Activated B cell treated with CpG ODN at 0.5 μM for 24 hours (primary cell): ENCODE results near the gene MRM2. TPM values are rescaled to one million over a fixed set of nuclear protein-coding genes. Genes with fewer than 3 reads are reported as not detected.

ENCODE experiments used
- ATAC-seq: fragments of 200-7000 bp; cut with Tn5 transposase; one replicate; pipeline ENCODE4 v1.10.0; 2021; ENCODE audit warnings: low read depth, mild to moderate bottlenecking, moderate library complexity
- CTCF ChIA-PET: fragments of 350-600 bp; sonication (Branson Sonifier 250); formaldehyde crosslinking; loops from one replicate; lab custom pipeline; 2021; ENCODE audit warnings: antibody characterized with exemption; lab: Charles Lee
- POLR2A ChIA-PET: fragments of 350-600 bp; sonication (Branson Sonifier 250); formaldehyde crosslinking; loops from one replicate; lab custom pipeline; 2021; ENCODE audit warnings: antibody characterized with exemption; lab: Charles Lee
- DNase-seq: peaks from one replicate; pipeline ENCODE4 v3.0.0; 2022
- H3K27ac Mint-ChIP-seq: one replicate; pipeline ENCODE4 v1.8.0; 2020; ENCODE audit warnings: mixed read lengths
- H3K27me3 Mint-ChIP-seq: one replicate; pipeline ENCODE4 v1.8.0; 2021; ENCODE audit warnings: mixed read lengths
- H3K36me3 Mint-ChIP-seq: one replicate; pipeline ENCODE4 v1.8.0; 2021; ENCODE audit warnings: low read depth, mixed read lengths
- H3K4me1 Mint-ChIP-seq: one replicate; pipeline ENCODE4 v1.8.0; 2021; ENCODE audit warnings: mixed read lengths
- H3K4me3 Mint-ChIP-seq: one replicate; pipeline ENCODE4 v1.8.0; 2020; ENCODE audit warnings: mild to moderate bottlenecking, mixed read lengths
- H3K9me3 Mint-ChIP-seq: one replicate; pipeline ENCODE4 v1.8.0; 2020; ENCODE audit warnings: mixed read lengths
- intact Hi-C: fragments of 100-400 bp; cut with micrococcal nuclease; formaldehyde crosslinking; loops from one replicate; pipeline ENCODE4 v1.15.1; 2024
- total RNA-seq: library from RNA; stranded (reverse); gene quantifications from 2 replicates; pipeline ENCODE4 v1.2.3, GENCODE V29; 2022
- TF ChIP-seq, protein P1 (sequence below): fragments of 200-600 bp; IDR thresholded peaks from one replicate; pipeline ENCODE4 v1.8.0; 2022; ENCODE audit warnings: antibody characterized with exemption, mild to moderate bottlenecking

The MRM2 gene
- total RNA-seq, 1 donor from 2014 or later, result 35.3 TPM

DNA sequence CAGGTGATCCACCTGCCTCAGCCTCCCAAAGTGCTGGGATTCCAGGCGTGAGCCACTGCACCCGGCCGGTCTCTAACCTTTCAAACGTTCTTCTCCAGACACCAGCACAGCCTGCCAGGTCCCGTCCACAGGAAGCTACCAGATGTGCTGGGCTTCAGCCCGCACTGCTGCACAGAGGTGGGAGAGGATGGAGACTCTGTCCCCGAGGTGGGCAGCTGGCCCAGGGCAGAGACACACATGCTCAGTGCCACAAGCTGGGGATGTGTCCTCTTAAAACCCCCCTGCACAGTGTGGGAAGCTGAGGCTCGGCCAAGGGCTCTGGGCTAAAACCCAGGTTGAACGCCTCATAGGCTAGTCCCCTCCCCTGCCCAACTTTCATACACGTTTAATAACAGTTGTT lies 9.4 kb upstream of the MRM2 start:
- POLR2A ChIA-PET, result interaction anchor here (0.5 to 1.4 kb wide), 4 partner anchors 9 to 103 kb away, joined by 3 to 9 read pairs (median 4); partner anchors contain the start of genes EIF3B, MRM2 and NUDT1
- Mint-ChIP-seq H3K4me3 (no peak overlapping the region), H3K4me1 (peaks cover 42% of the 10 kb centered on the region), H3K36me3 (peaks cover 45% of the 10 kb centered on the region), H3K9me3 (no peaks in the 10 kb centered on the region), H3K27ac (no peak overlapping the region), H3K27me3 (no peaks in the 10 kb centered on the region)
- CTCF ChIA-PET, result no interaction called here
- no peak for DNase-seq
- no peak for ATAC-seq
- TF ChIP-seq, protein P1, sequence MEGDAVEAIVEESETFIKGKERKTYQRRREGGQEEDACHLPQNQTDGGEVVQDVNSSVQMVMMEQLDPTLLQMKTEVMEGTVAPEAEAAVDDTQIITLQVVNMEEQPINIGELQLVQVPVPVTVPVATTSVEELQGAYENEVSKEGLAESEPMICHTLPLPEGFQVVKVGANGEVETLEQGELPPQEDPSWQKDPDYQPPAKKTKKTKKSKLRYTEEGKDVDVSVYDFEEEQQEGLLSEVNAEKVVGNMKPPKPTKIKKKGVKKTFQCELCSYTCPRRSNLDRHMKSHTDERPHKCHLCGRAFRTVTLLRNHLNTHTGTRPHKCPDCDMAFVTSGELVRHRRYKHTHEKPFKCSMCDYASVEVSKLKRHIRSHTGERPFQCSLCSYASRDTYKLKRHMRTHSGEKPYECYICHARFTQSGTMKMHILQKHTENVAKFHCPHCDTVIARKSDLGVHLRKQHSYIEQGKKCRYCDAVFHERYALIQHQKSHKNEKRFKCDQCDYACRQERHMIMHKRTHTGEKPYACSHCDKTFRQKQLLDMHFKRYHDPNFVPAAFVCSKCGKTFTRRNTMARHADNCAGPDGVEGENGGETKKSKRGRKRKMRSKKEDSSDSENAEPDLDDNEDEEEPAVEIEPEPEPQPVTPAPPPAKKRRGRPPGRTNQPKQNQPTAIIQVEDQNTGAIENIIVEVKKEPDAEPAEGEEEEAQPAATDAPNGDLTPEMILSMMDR, result no peak
- intact Hi-C loops, result no loop called here

DNA sequence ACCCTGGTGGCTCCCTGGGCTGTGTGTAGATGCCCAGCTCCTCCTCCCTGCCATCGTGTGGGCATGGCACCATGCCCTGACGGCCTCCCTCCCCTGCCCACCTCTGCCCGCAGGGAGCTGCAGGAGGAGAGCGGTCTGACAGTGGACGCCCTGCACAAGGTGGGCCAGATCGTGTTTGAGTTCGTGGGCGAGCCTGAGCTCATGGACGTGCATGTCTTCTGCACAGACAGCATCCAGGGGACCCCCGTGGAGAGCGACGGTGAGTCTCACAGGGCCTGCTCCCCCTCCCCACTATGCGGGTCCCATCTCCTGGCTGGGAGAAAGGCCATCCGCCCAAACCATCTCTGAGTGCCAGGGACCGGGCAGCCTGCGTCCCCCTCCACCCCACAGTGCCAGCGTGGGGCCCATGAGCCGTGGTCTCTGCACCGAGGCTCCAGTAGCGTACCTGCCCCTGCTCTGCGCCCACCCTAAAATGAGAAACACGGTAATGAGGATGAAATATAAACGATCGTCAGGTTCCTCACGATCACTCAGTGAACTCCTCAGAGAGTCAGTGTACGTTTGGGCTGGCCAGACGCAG lies 7.8 kb upstream of the MRM2 start:
- peak overlapping the region; percentile 30 for H3K27ac Mint-ChIP-seq
- H3K36me3 Mint-ChIP-seq, result peaks cover 35% of the 10 kb centered on the region
- ATAC-seq (no peak), DNase-seq (no peak)
- TF ChIP-seq, protein P1, result no peak
- H3K4me3 Mint-ChIP-seq, result no peak overlapping the region
- no peaks in the 10 kb centered on the region for H3K9me3 Mint-ChIP-seq
- intact Hi-C loops, result loop anchor here (1.0 kb wide), 1 partner anchor 9 kb away; no protein-coding TSS in a partner anchor
- no peaks in the 10 kb centered on the region for H3K27me3 Mint-ChIP-seq
- peaks cover 48% of the 10 kb centered on the region for H3K4me1 Mint-ChIP-seq
- POLR2A ChIA-PET, result interaction anchor here (0.6 to 1.9 kb wide), 7 partner anchors 12 to 98 kb away, joined by 3 to 9 read pairs (median 3); no protein-coding TSS in a partner anchor
- CTCF ChIA-PET, result interaction anchor here (1.5 to 2.9 kb wide), 3 partner anchors 9 to 98 kb away, joined by 3 to 16 read pairs (median 6); no protein-coding TSS in a partner anchor

DNA sequence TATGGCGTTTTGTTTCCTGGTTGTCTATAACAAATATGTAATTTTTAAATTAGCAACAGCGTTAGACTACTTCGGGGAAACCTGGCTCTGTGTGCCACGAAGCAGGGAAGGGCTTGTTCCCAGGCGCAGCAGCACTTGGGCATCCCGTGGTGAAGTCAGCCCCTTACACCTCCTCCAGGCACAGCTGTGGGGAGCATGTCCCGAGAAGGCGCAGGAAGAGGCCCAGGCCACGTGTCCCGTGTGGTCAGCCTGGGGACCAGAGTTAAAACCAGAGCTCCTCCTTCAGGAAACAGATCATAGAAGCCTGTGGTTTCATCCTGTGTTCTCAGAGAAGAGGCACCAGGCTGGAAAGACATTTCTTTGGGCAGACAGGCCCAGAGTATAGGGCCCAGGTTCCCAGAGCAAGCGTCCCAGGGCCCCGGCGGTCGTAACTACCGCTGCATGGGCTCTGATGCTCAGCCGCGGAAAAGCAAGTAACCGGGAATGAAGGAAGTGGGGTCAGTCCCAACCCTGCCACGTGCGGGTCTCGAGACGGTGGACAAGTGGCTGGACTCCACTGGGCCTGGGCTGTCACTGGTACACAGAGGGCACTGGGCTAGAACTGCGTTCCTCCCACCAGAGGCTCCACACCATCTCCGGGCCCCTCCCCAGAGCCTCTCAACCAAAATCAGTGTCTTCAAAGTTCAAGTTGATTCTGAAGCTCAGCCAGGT lies 7.1 kb upstream of the MRM2 start:
- peak overlapping the region; percentile 7 for H3K4me3 Mint-ChIP-seq
- intact Hi-C loops, result loop anchor here (1.0 kb wide), 1 partner anchor 10 kb away; no protein-coding TSS in a partner anchor
- H3K36me3 Mint-ChIP-seq, result peaks cover 28% of the 10 kb centered on the region
- ChIA-PET CTCF (interaction anchor here (1.5 to 2.9 kb wide), 5 partner anchors 8 to 99 kb away, joined by 3 to 16 read pairs (median 6); no protein-coding TSS in a partner anchor), POLR2A (interaction anchor here (0.6 to 1.9 kb wide), 13 partner anchors 11 to 105 kb away, joined by 3 to 14 read pairs (median 4); partner anchors contain the start of gene EIF3B)
- ATAC-seq (peak; percentile 25), DNase-seq (no peak)
- TF ChIP-seq, protein P1, result no peak
- H3K27me3 Mint-ChIP-seq, result no peaks in the 10 kb centered on the region
- peaks cover 53% of the 10 kb centered on the region for H3K4me1 Mint-ChIP-seq
- H3K27ac Mint-ChIP-seq, result peak overlapping the region; percentile 76
- H3K9me3 Mint-ChIP-seq, result no peaks in the 10 kb centered on the region

DNA sequence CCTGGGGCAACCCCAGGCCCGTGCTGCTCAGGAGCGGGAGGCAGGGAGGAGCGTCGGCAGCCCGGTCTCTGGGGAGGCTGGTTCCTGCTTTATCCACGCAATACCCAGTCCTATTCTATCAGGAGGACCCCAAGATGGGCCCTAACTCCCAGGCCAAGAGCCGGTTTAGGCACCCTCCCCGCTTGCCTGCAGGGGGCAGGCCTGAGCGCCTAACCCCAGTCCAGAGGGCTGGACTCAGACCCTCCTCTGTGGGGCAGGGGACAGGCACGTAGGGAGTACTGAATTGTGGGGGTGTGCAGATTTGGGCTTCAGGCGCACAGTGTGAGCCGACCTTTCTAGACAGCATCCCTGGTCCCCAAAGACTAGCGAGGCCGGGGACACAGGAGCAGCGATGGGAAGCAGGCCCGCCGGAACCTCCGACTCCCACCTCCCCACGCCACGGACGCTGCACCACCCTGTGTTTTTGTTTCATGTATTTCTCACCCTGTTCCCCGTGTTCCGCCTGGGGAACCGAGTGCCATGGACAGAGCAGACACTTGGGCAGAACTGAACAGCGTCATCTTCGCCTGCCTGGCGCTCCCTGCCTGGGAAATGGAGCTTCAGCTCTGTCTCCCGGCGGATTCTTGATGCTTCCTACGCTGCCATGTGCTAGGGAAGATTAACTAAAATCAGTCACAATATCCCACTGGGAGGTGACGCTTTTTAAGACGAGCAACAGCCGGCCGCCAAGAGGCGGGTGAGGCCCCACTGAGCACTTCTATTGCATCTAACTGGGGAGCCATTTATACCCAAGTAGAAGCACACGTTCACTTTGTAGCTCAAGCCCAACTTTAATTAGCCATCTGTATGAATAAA lies 5.4 kb upstream of the MRM2 start:
- Mint-ChIP-seq H3K27ac (no peak overlapping the region), H3K4me3 (no peak overlapping the region), H3K27me3 (no peaks in the 10 kb centered on the region), H3K36me3 (peaks cover 22% of the 10 kb centered on the region), H3K9me3 (no peaks in the 10 kb centered on the region), H3K4me1 (peaks cover 60% of the 10 kb centered on the region)
- CTCF ChIA-PET, result interaction anchor here (1.7 to 2.9 kb wide), 3 partner anchors 10 to 101 kb away, joined by 4 to 16 read pairs (median 8); no protein-coding TSS in a partner anchor
- intact Hi-C loops, result loop anchor here (1.0 kb wide), 1 partner anchor 101 kb away; no protein-coding TSS in a partner anchor
- POLR2A ChIA-PET, result interaction anchor here (1.3 to 1.9 kb wide), 3 partner anchors 10 to 100 kb away, joined by 3 to 10 read pairs (median 5); no protein-coding TSS in a partner anchor
- ATAC-seq (peak; percentile 42), DNase-seq (peak; percentile 58)
- TF ChIP-seq, protein P1, result peak; percentile 43
